GM19372 (cell line): ENCODE results near the gene PLD4.

Experiments used
- ATAC-seq: cut with Tn5 transposase; IDR thresholded peaks from one replicate; pipeline ENCODE4 v1.9.1; 2021; ENCODE audit warnings: mild to moderate bottlenecking, low read depth, moderate library complexity; ENCODE audit not compliant: unreplicated experiment

Gene PLD4

DNA sequence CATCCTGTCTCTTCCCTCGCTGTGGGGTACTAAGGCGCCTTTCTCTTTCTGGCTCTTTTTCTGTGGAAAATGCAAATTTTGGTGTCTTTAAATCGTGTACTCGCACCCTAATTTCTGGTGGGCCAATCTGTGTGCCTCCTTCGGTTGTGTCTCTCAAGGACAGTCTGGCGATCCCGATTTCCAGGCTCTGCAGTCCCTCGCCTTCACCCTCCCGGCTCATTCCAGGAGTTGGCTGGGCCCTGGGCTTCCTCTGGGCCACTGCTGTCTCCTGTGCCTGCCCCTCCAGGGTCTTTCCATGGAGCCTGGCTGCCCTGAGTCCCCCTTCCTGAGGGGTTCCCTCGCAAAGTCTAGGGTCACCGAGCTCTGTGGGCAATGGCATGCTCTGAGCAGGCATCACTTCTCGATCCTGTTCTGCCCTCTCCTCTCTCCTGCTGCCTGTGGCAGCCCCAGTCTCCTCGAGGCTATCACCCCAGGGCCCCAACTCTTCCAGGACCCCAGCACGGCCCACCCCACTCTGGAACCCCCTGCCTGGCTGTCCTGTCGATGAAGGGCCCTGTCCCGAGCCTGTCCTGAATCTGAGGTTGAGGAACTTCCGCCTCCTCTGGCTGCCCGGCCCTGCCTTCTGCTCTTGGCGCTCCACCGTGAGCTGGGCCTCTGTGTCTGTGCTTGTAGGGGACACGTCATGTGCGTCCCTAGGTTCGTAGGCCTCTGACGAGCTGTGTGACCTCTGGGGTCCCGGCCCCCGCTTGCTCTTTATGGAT lies 29.4 kb downstream of the PLD4 start:
- no peak for ATAC-seq

DNA sequence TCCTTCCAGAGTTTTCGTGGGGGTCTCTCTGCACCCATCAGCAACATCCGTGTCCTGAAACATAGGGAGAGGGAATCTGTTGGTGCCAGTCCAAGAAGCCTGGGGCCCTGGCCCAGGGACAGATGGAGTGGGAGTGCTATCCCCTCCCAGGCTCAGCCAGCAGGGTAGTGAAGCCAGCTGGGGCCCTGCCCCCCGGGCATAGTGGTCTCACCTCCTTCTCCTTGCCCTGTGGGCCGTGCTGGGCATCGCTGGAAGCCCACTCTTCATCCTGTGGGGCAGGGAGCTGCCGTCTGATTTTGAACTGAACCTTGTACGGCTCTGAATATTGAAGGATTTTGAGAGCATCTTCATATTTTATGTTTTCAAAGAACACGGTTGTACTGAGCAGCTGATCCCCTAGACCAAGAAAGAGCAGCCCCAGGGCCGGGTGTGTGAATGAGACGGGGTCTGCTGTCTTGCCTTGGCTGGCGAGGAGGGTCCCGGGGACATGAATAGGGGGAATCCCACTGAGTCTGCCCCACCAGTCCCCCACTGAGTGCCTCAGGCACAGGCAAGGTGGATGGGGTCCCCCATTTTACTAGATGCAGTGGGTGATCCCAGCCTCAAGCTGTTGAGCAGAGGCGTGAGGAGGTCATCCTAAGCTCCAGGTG lies 30.2 kb downstream of the PLD4 start:
- ATAC-seq: no peak

DNA sequence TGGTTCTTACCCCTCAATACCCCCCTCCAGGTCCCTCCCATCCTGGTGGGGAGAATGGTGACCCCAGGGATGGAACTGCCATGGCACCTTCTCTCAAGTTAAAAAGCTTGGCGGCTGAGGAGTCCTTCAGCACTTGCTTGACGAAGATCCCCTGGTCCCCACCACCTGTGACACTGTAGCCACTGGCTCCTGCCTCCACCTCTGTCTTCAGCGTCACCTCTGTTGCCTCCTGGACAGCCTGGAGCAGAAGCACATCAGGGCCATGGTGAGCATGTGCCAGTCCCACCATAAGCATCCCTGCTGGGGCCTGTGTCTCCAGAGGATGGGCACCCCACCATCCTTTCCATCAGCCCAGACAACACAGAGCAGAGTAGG lies 30.7 kb downstream of the PLD4 start:
- no peak for ATAC-seq

DNA sequence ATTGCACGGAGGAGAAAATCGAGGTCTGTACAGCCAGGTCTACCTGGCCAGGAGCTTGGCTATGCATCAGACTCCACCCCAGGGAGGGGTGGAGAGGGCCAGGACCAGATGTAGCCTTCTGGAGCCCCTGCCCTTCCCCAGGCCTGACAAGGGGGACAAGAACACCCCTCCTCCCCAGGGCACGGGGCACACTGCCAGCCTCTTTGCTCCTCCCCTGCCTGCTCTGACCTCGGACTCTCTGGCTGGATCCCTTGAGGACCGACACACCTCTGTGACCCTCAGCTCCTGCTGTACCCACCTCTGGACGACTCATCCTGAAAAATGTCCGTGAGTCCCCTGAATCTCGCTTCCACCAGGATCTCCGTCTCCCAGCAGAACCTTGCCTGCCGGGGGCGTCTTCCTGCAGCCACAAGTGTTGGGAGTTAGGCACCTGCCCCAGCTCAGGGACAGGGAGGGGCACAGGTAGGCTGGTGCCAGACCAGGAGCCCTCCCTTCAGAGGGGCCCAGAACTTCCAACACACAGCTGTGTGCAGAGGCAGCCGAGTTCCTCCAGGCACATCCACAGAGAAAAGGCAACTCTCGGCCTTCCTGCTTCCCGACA lies 31.7 kb downstream of the PLD4 start:
- ATAC-seq: no peak

DNA sequence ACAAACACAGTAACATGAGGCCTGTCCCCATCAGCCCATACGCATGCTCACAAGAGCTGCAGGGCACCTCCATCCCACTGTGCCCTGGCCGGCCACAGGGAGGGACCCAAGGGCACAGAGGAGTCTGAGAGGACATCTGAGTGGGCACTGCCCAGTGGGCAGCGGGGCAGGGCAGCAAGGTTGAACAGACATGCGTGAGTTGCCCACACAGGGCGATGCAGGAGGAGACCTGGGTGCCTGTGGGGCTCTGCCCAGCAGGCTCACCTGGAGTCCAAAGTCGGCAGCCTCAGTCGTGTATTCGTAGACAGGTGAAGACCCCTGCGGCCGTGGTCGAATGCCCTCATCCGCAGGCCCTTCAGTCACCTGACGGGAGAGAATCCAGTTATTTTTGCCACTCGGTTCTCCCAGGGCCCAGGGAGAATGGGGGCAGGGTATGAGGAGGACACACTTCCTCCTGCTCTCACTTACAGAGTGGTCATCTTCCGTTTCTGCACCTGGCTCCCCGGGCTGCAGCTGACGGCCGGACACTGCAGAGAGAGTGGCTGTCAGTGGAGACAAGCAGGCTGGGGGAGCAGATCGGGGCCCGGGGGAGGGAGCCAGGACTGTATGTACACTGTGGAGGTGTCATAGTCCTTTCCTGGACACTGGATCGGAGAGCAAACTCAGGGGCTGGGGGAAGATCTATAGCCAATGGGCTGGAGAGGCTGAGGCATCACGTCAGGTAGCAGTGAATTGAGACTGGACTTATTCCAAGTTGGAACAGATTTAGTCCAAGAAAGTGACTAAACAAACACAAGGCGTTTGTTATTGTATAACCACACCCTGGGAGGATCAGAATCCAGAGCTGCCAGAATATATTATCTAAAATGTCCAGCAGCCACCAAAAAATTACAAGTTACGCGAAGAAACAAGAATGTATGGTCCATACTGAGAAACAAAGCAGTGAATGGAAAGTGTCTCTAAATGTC lies 32.8 kb downstream of the PLD4 start:
- no peak for ATAC-seq

DNA sequence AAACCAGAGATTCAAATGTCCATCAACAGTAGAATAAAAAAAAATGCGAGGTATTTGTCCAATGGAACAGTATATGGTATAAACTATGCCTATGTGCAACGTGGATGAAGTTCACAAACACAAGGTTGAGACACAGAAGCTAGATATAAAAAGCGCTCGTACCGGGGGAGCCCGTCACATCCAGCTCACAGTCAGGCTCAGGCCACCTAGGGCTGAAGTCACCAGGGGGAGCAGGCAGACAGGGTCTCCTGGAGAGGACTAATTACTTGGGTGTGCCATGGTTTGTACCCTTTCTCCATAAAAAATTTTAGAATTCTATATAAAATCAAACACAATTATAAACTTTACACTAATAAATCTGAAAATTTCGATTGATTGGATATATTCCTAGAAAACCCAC lies 39.9 kb downstream of the PLD4 start:
- ATAC-seq: no peak

DNA sequence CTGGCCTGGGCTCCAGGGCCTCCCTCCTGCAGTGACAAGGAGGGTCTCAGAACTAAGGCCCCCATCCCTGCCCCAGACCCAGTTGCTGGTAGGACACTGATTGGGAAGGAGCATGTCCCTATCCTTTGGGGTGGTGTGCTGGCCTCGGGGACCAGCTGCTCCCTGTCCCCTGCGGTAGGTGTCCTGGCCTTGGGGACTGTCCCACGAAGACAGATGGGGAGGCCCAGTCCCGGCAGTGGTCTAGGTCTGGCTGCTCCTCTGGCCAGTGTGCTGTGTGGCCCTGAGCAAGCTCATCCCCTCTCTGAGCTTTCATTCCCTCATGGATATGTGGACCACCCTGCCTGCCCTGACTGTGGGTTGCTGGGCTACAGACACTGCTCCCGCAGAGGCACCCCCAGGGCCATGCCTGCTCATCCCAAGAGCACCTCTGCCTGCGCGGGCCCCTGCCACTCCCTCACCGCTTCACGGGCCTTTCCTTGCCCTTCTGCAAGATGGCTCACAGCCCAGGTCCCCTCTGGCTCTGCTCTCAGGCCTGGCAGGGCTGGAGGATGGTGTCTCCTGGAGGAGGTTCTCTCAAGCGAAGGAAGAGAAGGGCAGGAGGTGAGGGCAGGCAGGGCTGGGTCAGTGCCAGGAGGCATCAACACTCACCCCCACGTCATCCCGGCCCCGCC lies 41.0 kb downstream of the PLD4 start:
- no peak for ATAC-seq

DNA sequence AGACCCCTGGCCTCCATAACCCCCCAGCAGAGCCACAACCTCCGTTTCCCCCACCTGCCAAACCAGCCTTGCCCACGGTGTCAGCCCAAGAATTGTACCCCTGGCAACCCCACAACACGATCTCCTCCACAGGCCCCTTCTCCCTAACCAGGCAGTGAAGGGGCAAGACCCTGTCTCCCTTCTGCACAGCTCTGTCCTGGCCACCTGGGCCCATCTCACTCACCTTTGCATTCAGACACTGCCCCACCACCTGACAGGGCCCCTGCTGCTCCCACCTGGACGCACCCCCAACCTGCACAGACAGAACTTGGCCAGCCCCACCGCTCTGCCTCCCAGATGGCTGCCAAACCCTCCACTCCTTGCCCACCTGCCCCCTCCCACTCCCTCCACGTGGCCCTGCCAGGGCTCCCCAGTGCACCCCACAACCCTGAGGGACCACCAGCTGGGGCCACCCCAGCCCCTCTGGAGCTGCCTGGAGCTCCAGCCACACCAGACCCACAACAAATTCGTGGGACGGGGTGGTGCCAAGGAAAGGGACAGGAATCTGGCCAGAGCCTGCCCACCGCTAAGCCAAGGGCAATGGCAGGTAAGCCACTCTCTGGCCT lies 41.7 kb downstream of the PLD4 start:
- no peak for ATAC-seq

DNA sequence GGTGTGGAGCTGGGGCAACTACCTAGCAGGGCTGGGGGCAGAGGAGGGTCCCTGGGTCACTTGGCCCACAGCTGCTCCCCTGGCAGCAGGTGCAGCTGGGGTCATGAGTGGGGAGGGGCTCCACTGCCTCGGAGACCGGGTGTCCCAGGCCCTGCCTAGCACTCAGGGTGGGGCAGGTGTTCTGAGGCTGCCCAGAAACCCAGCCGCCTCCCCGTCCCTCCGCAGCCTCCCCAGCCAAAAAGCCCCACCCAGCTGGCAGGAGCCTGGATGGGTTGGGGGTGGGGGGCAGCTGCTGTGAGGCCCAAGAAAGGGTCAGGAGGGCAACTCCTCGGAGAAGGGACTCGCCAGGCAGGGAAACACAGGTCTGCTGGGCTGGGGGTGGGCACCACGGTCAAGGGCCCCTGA lies 42.3 kb downstream of the PLD4 start:
- ATAC-seq: no peak

DNA sequence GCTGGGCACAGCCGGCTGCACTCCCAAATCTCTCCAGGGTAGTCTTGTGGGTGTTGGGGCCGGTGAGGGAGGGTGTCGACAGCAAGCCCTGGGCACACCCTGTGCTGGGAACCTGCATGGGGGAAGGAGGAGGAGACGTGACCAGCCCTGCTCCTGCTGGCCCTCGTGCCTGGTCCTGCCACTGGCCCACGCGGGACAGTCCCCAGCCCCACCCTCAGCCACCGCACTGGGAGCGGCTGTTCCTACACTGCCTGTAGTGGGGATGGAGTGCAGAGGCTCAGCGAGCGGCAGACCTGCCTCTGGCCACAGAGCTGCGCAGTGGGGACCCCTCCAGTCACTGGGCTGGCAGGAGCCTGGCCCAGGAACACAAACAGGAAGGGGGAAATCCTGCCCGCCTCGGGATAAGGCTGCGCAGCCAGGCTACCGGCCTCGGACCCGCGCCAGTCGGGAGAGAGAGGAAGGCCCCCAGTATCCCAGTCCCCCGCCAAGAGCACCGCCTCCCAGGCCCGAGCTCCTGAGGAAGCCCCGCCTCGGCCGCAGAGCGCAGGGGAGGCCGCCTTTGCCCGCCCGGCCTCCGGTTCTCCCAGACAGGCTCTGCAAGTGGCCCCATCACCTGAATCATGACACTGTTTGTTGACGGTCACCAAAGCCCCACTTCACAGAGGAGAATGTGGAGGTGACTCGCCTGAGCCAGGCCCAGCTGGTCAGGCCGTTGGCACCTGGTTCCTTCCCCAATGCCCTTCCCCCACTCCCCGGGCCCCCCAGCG lies 42.9 kb downstream of the PLD4 start:
- no peak for ATAC-seq

DNA sequence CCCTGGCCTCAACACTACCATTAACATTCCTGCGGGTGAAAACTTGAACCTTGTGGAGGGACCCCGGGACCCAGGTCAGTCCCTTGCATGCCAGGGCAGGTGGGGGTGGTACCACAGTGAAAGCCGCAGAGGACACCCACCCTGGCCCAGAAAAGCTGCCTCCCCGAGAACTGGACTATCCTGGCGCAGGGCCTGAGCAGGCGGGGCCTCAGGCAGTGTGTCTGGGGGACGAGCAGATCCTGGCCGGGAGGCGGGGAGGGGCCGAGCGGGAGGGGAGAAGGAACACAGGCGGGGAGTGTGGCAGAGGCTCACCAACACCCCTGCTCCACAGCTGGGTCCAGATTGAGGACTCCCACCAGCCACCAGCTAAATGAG lies 43.5 kb downstream of the PLD4 start:
- ATAC-seq: no peak

DNA sequence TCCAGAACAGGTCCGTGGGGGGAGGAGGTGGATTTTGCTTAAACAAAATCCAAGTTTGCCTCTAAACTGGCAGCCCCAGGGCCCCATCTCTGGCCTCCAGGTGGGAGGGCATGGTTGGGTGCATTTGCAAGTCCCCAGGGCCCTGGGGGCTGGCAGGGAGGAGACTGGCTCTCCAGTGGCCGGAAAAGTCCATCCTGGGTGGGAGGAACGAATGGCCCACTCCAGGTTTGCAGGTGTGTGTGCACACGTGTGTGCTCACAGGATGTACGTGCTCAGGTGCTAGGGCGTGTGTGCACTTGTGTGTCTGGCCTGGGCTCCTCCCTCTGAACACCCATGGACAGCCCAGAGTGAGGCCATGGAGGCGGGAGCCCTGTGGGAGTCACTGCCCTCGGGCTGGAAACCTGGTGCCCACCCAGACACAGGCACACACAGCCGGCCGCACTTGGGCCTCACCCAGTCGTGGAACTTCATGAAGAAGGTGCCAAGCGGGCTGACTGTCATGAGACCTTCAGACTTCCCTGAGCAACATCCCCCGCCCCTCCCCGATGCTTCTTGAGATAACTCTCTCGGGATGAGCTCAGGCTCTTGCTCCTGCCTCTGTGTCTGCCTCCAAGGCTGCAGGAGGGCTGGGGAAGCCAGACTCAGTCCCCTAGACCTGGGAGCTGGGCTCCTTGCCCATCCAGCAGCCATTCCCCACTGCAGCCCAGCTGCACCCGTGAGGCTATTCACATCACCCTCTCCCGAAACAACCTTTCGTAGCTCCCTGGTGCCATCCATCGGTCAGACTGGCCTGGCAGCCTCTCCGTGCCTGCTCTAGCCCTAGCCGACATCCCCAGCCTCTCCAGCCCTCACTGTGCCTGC lies 44.1 kb downstream of the PLD4 start:
- no peak for ATAC-seq

DNA sequence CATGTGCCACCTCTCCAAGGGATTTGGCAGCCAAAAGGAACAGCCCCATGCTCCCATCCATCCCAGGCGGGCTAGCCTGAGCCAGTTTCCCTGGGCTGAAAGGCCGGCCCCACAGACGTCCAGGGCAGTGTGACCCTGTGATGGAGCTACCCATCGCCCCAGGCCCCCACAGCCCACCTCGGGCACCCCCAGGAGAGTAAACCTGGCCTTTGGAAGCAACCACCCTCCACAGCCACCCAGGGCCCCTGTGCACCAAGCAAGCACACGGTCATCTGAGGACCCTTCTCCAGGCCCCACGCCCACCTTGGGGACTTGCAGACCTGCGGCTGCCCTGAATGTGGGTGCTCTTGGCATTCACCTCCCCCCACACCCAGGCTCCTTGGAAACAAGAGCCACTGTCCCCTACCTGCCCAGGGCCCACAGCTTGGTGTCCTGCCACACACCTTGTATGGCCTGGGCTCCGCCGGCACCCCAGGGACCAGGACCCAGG lies 45.1 kb downstream of the PLD4 start:
- ATAC-seq: no peak

DNA sequence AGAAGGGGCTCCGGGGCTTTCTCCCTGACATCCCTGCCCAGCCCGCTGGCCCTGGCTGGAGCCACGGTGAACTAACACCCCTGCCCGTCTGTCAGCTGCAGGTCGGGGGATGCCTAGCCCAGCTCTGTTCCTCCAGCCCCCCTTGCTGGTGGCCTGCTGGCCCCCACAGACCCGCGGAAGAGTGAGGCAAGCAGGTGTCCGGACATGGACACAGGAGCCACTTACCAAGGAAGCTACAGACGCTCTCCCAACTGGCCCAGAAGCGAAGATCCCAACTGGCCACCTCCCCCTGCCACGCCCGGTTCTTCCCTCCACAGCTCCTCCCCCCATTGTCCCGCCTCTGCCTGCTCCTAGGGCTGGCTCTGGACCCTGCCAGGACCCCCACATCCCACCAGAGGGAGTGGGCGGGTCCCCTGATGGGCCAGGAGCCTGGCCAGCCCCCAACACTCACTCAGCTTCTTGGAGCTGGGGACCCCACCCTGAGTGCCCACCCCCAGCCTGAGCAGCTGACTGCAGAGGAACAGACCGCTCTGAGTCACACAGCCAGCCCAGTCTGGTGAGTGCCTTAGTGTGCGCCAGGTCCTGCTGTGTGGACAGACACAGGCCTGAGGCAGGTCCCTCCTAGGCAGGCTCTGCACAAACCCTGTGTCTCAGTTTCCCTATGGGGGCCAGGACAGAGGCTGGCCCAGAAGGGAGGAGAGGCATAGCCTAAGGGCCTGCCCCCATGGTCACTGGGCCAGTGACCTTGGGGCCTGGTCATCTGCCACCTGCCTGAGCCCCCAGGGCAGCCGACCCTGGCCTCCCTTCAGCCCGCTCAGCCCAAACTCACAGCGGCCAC lies 45.8 kb downstream of the PLD4 start:
- no peak for ATAC-seq

DNA sequence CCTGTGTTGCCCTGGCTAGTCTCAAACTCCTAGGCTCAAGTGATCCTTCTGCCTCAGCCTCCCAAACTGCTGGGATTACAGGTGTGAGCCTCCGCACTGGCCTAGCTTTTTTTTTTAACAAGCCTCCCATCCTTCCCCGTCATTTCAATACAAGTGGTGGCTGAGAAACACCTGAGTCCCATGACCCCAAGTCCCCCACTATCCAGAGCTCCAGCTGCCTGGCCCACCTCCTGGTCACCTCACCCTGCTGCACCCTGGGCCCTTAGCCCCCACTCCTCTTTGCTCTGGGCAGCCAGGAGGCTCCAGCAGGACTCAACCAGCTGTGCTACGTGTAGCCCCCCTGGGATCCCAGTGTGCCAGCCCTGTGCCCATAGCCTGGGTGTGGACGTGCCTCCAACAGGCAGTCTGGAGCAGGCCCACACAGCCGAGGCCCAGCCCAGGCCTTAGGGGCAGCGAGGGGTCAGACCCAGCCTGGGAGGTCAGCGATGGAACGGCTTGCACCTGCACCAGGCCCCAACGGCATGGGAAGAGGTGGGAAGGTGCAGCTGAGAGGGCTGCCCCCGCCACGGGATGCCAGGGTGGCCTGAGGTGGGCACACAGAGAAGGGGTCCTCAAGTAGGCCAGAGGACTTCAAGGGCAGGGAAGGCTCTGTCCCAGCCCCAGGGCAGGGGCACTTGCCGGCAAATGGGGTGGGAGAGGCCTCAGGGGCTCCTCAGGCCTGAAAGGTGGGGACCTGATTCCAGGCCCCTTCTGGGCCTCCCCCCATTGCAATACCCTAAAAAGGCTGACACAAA lies 47.0 kb downstream of the PLD4 start:
- ATAC-seq: no peak

DNA sequence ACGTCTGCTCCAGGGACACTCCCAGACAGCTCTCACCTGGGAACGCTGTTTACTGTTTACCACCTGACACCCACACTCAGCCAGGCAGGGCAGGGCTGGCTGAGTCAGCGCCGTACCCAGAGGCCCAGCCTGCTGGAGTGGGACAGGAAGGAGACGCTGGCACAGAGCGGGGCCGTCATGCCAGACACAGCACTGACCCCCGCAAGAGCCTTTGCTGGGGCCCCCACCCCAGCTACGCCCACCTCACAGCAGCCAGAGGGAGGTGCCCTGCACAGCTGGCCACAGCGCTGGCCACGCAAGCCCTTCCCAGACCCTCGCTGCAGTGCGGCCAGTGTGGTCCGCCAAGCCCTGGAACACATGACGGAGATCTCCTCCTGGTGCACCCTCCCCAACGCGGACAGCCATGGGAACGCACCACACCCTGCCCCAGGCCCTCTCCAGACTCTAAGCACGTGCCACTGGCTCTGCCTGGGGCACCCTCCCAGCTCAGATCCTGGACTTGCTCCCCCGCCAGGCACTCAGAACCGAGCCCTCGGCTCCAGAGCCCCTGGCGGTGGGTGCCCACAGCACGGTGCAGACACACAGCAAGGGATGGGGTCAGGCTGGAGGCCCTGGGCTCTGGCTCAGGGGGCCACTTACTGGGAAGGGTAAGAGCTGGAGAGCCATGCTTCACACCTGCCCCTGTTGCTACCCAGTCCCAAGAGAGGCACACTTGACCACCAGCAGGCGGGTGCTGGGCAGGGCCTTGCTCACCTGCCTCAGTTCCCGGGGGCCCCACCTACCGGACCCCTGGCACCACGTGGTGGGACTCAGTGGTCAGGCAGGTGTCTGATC lies 47.8 kb downstream of the PLD4 start:
- no peak for ATAC-seq
